GM10248 (cell line): ENCODE results near the gene BMPR1A.

Source experiments
- CTCF ChIA-PET: fragments of 300-600 bp; sonication (Branson Sonifier 250); formaldehyde crosslinking; extraction: SDS; loops from one replicate; lab custom pipeline; 2021; ENCODE audit warnings: antibody characterized with exemption; lab: Yijun Ruan, JAX
- POLR2A ChIA-PET: fragments of 350-650 bp; sonication (Branson Sonifier 250); formaldehyde crosslinking; extraction: SDS; loops from one replicate; lab custom pipeline; 2020; ENCODE audit warnings: antibody characterized with exemption; lab: Yijun Ruan, JAX
- DNase-seq: peaks from one replicate; pipeline ENCODE4 v3.0.0; 2012; ENCODE audit errors: extremely low spot score
- CTCF ChIP-seq: IDR thresholded peaks from 2 replicates; pipeline ENCODE4 v1.5.1; 2012; ENCODE audit warnings: mild to moderate bottlenecking, low read depth; ENCODE audit errors: extremely low read depth, missing control alignments, control extremely low read depth

Gene BMPR1A

GRCh38 chr10:86855513-86855912 is 99.1 kb downstream of the BMPR1A start:
- ChIA-PET CTCF (interaction anchor here (1.3 kb wide), 1 partner anchor 10 kb away, joined by 3 read pairs; no protein-coding TSS in a partner anchor), POLR2A (no interaction called here)
- no peak for DNase-seq
- TF ChIP-seq CTCF: no peak

GRCh38 chr10:86856156-86856555 is 99.7 kb downstream of the BMPR1A start:
- ChIA-PET POLR2A (no interaction called here), CTCF (no interaction called here)
- no peak for DNase-seq
- TF ChIP-seq CTCF: no peak

- no peak for DNase-seq
- ChIA-PET CTCF (no interaction called here), POLR2A (no interaction called here)
- TF ChIP-seq CTCF: no peak
Observed at GRCh38 chr10:86857128-86857721, 100.8 kb downstream of the BMPR1A start.

- ChIA-PET CTCF (interaction anchor here (1.3 to 1.6 kb wide), 2 partner anchors 9 to 18 kb away, joined by 3 to 4 read pairs; no protein-coding TSS in a partner anchor), POLR2A (no interaction called here)
- TF ChIP-seq CTCF: no peak
- DNase-seq: no peak
Observed at GRCh38 chr10:86858011-86858410, 101.6 kb downstream of the BMPR1A start.

- CTCF ChIA-PET: no interaction called here
- POLR2A ChIA-PET: no interaction called here
- DNase-seq: no peak
- no peak for TF ChIP-seq CTCF
Observed at GRCh38 chr10:86861351-86861750, 104.9 kb downstream of the BMPR1A start.

GRCh38 chr10:86862373-86862772 is 106.0 kb downstream of the BMPR1A start:
- POLR2A ChIA-PET: no interaction called here
- CTCF ChIA-PET: no interaction called here
- TF ChIP-seq CTCF: no peak
- no peak for DNase-seq
